Anterior cingulate cortex (tissue), 58 donors: ENCODE data around the gene LGSN.
"Not testable (repeated sequence)": the region's sequence is repeated elsewhere in the genome, so short reads cannot be mapped to it uniquely, and the experiment has no call there.

Experiments used
- DNase-seq, 58 donors: peaks; one replicate each; lab custom pipeline; 2025; lab: John Stamatoyannopoulos, UW

LGSN gene

DNA sequence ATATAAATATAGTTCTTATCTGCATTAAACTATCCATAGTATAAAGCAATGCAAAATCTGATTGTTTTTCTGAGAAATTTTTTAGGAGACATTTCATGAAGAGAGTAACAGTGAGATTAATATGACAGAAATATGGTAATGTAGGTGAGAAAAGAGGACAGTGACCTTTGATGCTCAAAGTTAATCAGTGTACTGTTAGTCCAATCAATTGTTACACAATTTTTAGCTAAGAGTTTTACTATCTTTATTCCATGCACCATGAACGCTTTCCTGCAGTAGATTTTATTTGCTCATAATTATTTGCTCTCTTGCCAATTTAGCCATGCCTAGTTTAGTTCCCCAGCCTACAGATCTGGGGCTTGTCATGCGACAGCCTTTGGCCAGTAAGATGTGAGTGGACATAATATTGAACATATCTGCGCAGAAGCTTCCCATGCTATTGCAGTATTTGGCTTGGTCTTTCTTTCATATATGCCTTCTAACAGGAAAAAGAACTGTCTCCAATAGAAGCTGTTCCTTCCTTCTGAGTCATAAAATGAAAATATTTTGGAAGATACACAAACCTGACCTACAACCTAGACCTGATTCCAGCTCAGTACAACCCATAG lies 69.8 kb downstream of the LGSN start:
- no peak for DNase-seq

- DNase-seq = no peak
Measured at GRCh38 chr6:63246581-63246980, 73.2 kb downstream of the LGSN start.

DNA sequence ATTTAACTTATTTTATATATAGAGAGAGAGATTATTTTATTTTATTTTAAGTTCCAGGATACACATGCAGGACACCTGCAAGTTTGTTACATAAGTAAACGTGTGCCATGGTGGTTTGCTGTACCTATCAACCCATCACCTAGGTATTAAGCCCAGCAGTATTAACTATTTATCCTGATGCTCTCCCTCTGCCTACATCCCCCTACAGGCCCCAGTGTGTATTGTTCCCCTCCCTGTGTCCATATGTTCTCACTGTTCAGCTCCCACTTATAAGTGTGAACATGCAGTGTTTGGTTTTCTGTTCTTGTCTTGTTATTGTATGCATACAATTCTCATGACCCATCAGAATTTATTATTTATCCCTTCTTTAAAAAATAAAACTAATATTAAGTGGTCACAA lies 73.9 kb downstream of the LGSN start:
- DNase-seq = no peak

GRCh38 chr6:63245420-63245819 lies 74.4 kb downstream of the LGSN start:
- no peak for DNase-seq

DNA sequence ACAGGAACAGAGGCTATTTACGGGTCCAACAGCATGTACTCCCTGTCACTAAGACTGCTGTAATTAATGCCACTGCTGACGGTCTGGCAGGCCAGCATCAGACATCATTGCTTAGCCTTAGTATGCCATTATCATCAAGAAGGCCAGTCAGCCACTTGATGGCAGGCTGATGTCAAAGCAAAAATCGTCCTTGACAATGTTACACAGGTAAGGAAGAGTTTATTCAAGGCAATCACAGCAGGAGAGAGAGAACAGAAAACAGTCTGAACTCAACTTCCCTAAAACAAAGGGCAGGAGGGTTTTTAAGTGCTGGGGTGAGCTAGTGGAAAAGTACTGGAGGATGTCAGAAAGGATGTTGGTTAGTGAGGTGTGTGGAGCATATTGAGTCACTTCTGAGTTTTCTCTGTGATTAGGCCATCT lies 83.4 kb downstream of the LGSN start:
- no peak for DNase-seq

DNA sequence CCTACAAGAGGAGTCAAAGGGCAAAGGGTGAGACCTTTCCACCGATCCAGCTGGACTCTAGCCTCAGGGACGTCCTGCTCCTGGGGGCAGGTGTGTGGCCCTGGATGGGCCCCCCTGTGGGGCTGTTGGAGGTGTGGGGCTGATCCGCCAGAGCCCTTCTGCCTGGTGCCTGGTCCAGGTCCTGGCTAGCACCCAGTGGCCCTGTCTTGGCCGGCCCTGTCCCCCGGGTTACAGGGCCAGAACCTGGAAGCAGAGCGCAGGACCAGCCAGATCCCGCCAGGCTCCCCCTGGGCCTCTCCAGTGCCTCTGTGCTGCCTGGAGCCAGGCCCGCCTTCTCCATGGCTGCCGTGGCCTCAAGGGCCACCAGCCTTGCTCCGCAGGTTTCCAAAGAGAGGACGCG lies 89.3 kb downstream of the LGSN start:
- not testable (repeated sequence) for DNase-seq

DNA sequence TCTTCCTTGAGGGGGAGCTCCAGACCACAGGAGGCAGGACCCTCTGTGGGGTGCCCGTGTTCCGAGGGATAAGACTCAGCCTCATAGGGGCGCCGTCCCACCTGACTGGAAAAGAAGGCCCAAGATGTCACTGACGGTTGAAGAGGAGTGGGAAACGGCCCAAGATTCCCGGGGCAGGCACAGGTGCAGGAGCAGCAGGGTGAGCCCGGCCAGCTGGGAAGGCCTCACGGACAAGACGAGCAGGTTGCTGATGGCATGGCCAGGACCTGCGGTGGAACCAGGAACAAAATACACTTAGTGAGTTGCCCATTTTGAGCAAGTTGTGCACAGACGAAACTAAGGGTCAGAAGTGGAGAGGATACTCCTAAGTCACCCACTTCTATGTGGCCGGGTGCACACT lies 89.8 kb downstream of the LGSN start:
- DNase-seq = not testable (repeated sequence)

DNA sequence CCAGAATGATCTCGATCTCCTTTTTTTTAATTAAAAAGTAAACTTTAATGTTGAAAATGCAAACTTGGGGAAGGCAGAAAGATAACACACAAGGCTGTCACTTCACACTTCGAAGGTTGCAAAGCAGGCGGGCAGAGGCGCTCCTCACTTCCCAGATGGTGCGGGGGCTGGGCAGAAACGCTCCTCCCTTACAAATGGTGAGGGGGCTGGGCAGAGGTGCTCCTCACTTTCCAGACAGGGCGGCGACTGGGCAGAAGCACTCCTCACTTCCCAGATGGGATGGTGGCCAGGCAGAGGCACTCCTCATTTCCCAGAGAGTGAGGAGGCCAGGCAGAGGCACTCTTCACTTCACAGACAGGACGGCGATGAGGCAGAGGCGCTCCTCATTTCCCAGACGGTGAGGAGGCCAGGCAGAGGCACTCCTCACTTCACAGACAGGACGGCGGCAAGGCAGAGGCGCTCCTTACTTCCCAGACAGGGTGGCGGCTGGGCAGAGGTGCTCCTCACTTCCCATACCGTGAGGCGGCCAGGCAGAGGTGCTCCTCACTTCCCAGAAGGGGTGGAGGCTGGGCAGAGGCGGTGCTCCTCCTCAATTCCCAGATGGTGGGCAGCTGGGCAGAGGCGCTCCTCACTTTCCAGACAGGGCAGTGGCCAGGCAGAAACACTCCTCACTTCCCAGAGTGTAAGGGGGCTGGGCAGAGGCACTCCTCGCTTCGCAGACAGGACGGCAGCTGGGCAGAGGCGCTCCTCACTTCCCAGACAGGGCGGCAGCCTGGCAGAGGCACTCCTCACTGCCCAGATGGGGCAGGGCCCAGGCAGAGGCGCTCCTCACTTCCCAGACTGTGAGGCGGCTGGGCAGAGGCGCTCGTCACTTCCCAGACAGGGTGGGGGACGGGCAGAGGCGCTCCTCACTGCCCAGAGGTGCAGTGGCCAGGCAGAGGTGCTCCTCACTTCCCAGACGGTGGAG lies 91.6 kb downstream of the LGSN start:
- DNase-seq = not testable (repeated sequence)

DNA sequence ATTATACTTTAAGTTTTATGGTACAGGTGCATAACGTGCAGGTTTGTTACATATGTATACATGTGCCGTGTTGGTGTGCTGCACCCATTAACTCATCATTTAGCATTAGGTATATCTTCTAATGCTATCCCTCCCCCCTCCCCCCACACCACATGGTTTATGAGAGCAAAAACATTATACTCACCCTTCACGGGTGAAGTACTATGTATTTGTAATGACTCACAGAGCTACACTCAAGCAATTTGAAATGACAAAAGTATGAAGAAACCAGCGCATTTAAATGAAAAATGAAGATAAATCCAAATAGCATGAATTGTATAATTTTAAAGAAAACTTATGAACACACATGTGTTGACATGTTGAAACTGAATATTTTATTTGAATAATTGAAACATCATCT lies 93.8 kb downstream of the LGSN start:
- DNase-seq = not testable (repeated sequence)
